SU-DHL-6 (cell line): ENCODE data around the gene NACAD.

Experiments
- EZH2phosphoT487 ChIP-seq: fragments of 200-600 bp; sonication (generic), shearing (Covaris generic); conservative IDR thresholded peaks from 2 replicates; pipeline ENCODE4 v1.6.1; 2018; ENCODE audit warnings: mild to moderate bottlenecking, antibody characterized with exemption, low read length, moderate library complexity, mixed read lengths
- TF ChIP-seq, protein P1 (sequence below): fragments of 200-600 bp; sonication (generic); IDR thresholded peaks from one replicate; pipeline ENCODE4 v1.5.1; 2017; ENCODE audit warnings: antibody characterized with exemption, mild to moderate bottlenecking, low read length, moderate library complexity; ENCODE audit not compliant: insufficient read depth, poor library complexity, severe bottlenecking

DNA sequence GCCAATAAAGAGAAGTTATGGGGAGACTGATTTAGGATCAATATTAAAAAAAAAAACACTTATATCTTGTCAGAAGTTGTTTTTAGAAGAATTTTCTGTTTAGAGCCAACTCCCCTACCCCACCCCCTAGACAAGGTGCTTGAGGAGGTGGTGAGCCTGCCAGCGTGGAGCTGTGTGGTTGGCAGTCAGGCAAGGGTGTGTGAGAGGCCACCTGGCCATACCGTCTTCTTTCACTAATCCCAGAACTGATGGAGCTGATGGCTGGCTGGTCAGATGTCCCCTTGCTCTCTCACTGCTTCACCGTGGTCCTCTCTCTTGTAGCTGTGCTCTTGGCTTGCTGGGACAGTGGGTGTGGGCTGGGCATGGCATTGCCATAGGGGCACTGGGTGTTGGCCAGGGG, 34.3 kb downstream of the NACAD start:
- TF ChIP-seq, protein P1, sequence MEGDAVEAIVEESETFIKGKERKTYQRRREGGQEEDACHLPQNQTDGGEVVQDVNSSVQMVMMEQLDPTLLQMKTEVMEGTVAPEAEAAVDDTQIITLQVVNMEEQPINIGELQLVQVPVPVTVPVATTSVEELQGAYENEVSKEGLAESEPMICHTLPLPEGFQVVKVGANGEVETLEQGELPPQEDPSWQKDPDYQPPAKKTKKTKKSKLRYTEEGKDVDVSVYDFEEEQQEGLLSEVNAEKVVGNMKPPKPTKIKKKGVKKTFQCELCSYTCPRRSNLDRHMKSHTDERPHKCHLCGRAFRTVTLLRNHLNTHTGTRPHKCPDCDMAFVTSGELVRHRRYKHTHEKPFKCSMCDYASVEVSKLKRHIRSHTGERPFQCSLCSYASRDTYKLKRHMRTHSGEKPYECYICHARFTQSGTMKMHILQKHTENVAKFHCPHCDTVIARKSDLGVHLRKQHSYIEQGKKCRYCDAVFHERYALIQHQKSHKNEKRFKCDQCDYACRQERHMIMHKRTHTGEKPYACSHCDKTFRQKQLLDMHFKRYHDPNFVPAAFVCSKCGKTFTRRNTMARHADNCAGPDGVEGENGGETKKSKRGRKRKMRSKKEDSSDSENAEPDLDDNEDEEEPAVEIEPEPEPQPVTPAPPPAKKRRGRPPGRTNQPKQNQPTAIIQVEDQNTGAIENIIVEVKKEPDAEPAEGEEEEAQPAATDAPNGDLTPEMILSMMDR = no peak
- TF ChIP-seq EZH2phosphoT487 = no peak
